DOHH2 (cell line): ENCODE data around the gene AP3B2.

Experiments used
- CTCF ChIP-seq: fragments of 200-600 bp; sonication (generic); IDR thresholded peaks from one replicate; pipeline ENCODE4 v1.5.1; 2014; ENCODE audit warnings: antibody characterized with exemption, mild to moderate bottlenecking, low read depth, low read length; ENCODE audit not compliant: poor library complexity, severe bottlenecking
- EZH2phosphoT487 ChIP-seq: fragments of 200-600 bp; sonication (generic); IDR thresholded peaks from 2 replicates; pipeline ENCODE4 v1.6.1; 2017; ENCODE audit warnings: borderline replicate concordance, mild to moderate bottlenecking, antibody characterized with exemption, low read length, moderate library complexity, mixed read lengths

- no peak for TF ChIP-seq CTCF
- no peak for TF ChIP-seq EZH2phosphoT487
Observed at GRCh38 chr15:82649226-82649999, 60.3 kb downstream of the AP3B2 start.
